ENCODE data around the gene SLX4.

SLX4 gene

DNA sequence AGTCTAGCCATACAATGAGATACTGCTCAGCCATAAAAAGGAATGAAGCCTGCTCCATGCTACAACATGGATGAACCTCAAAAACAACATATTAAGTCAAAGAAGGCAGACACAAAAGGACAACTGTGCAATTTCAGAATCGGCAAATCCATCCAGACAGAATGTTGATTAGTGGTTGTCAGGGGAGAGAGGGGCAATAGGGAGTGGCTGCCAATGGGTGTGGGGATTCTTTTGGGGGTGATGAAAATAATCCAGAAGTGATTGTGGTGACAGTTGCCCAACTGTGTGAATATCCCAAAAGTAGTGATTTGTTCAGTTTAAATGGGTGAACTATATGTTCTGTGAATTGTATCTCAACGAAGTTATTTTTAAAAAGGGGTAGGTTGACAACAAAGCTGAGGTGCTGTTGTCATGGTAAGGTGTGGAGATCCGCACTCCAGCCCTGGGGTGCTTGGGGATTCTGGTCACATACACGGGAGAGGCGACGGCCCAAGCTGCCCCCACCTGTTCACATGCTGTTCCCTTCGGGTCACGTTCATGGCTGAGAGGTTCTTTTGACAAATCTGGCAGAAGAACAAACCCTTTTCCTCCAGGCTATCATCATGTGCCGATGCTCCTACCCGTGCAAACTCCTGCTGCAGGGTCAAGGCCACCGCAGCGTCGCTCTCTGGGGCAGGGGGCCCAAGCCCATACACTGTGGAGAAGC, 9.6 kb downstream of the SLX4 start:
- no peak for DNase-seq (ENCODE audit: low spot score)

DNA sequence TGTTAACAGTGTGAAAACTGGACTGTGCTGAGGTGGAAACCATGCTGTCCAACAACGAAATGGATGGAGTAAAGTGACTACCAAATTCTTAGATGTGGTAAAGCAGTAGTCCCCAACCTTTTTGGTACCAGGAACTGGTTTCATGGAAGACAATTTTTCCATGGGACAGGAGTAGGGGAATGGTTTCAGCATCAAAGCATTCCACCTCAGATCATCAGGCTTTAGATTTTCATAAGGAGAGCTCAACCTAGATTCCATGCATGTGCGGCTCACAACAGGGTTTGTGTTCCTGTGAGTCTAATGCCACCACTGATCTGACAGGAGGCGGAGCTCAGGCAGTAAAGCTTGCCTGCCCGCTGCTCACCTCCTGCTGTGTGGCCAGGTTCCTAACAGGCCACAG, 11.5 kb downstream of the SLX4 start:
- no peak for DNase-seq (ENCODE audit: low spot score)

DNA sequence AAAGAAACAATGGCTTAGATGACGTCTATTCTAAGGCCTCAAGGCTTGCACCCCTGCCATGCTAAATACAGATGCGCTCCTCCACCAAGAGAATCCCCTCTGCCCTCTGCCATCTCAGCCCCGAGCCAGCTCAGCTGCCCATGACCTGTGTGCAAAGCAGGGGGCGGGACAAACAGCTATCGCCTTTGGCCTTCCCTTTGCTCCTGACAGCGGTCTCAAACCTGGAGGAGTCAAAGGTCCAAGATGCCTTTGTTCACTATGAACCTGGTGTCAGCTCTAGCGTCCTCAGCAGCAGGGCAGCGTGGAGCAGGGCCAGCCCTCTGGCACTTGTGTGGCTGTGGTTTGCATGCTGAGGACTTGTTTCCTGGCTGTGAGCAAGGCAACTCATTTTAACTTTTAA, 12.3 kb downstream of the SLX4 start:
- no peak for DNase-seq (ENCODE audit: low spot score)

DNA sequence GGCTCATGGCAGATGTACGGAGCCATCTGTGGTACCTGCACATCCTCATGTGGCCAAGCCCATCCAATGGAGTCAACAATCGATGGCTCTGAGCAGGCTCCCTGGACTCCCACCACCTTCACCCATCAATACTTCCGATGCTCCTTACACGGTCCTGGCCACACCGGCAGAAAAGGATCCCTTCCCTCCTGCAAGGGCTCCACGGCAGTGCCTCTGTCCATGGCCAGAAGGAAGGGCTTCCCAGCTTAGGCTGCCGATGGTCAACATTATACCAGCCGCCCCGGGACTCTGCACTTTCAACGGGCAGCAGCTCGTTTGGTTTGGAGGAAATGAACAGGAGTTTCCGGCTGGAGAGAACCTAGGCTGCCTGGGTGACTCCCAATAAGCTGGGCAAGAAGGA, 13.2 kb downstream of the SLX4 start:
- DNase-seq (ENCODE audit: low spot score): no peak

DNA sequence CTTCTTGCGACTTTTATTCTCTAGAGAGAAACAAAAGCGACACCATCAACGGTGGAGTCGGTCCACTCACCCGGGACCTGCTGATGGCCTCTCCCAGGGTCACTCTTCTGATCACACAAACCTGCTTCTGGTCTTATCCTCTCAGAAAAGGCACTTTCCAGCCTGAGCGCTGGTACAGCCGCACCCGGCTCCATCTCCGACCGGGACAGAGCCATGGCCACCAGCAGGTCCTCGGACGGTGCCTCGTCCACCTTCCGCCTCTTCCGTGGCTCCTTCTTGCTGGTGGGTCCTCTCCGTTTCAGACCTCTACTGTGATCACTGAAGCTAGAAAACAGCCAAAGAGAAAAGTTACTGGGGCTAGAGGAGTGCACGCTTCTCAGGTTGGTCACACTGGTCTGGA, 13.7 kb downstream of the SLX4 start:
- no peak for DNase-seq (ENCODE audit: low spot score)

DNA sequence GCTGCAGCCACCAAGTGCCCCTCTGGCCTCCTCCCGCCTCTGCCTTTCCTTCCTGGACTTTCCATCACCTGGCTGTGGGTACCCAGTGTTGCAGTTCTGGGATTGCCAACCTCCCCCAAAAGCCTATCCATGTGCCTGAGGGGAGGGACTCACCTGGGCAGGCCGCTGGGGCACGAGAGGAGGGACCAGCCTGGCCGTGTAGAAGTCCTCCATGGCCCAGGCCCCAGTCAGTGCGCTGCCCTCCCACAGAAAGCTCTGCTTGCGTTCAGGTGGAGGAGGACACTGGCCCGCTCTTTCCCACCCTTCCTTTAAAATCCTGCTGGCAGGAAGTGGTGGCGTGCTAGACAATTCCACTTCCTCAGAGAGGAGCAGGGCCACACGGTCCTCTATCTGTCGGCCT, 14.2 kb downstream of the SLX4 start:
- no peak for DNase-seq (ENCODE audit: low spot score)

DNA sequence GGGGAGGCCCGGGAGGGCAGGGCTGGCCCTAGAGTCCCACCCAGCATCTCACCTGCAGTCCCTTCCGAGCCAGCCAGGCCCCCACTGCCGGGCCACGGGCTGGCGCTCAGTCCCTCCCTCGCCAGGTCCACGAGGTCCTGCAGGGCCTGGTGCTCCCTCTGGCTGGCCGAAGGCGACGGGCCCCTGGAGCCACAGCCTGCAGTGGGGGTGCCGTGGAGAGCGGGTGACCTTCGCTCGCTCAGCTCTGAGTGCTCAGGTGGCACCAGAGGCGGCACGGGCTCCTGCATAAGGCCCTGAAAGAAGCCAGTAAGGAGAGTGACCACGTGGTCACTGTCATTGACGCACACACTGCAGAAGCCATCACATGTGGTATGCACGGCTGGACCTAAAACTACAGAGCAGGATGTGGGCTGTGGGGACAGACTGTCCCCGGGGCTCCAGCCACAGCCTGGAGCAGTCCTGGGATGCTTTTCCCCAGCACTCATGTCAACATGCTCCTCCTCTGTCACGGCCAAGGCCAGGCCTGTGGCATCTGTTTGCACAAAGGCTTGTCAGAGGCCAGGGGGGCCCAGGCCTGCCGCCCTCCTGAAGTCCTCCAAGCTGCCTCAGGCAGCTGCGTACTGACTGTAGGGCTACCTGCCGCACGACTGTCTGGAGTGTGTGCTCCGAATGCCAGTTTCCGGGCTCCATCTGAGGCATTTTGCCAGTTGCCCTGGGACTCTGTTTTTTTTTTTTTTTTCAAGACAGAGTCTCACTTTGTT, 15.1 kb downstream of the SLX4 start:
- DNase-seq (ENCODE audit: low spot score): no peak

DNA sequence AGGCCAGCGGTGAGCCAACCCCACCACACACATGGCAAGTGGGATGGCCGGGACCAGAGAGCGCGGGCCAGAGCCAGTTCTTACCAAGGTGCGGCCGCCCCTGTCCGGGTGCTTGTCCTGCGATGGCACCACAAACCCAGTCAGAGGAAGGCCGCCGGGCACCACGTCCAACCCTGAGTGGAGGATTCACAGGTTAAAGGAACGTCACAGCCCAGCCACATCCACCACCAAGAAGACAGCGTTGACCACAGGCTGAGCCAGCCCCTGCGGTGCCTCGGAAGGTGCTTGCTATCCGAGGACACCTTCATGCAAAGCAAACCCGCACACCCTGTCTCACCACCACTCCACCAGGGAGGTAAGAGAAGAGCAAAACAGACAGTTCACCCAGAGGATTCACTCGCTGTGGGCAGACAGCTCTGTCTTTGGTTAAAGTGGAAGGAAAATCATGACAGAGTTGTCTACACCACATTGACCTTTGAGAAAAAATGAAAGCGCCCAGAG, 15.8 kb downstream of the SLX4 start:
- no peak for DNase-seq (ENCODE audit: low spot score)

DNA sequence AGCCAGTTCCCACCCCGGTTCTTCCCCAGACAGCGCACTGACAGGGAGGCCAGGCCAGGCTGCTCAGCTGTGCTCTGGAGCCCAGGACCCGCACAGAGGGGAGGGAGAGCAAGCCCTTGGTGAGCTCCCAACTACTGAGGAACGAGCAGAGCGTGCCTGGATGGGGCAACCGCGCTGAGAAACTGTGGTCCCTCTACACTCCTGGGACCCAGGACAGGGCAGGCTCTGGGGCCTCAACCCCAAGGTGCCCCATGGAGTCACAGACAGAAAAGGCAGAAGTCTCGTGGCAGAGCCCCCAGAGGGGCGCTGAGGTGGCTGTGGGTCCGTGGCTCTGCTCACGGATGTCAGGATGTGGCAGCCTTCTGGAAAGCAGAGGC, 16.3 kb downstream of the SLX4 start:
- no peak for DNase-seq (ENCODE audit: low spot score)

DNA sequence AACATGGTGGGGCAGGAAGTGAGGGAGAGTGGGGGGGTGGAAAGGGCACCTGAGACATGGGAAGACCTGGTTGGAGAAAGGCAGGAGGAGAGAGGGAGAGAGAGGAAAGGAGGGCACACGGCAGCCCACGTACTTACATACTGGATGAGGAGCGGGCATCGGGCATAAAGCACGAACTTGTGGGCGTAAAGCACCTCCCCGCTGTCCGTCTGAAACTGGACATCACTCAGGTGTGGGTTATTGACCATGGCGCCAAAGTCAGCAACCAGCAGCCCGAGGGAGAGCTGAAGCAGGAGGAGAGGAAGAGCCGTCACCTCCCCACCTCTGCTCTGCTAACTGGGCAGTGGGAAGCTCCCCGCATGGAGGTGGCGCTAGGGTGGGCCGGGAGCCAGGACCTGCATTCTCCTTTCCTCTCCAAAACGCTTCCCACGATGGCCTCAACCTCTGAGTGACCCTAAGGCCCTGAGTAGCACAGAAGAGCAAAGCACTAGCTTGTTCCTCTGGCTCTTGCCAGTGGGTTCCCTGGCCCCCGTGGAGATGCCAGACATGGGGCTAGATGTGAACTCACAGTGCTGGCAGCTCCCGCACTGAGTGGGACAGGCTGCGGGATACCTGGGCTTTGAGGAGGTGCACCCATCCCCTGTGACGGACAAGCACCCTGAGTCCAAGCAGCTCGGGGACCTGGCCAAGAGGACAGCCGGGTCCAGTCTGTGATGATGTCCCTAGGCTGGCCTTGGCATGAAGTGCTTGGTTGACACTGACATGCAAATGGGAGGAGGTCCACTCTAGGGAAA, 16.9 kb downstream of the SLX4 start:
- DNase-seq (ENCODE audit: low spot score): no peak

DNA sequence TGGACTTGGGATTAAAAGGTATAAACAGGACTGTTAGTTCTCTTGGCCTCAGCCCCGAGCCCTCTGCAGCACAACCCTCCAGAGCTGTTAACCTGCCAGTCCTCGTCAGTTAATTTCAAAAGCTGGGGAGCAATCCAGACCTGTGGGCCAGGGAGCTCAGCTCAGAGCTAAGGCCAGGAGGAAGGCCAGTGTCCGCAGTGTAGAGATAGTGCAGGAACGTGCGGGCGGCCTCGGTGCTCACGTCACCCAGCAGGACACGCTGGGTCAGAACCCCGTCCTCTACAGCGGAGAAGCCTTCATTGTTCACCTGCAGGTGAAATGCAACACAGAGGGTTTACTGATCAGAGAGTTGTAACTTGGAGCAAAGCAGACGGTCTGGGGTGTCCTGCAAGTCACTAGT, 18.8 kb downstream of the SLX4 start:
- DNase-seq (ENCODE audit: low spot score): no peak

DNA sequence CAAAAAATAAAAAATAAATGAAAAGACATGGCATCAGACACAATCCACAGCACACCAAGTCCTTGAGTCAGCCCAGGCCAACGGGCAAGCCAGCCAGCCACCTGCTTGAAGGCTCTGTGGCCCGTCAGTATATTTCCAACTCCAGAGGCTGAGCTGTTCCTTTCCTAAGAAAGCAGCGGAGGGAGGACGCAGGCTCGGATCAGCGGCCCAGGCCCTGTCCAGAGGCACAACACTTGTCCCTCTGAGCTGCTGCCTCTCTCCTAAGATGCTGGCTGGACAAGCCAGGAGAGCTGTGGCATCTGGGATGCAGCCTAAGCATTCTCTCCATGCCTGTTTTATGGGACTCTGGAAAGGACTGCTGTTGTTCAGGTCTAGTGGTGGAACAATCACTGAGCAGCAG, 19.4 kb downstream of the SLX4 start:
- DNase-seq (ENCODE audit: low spot score): no peak

DNA sequence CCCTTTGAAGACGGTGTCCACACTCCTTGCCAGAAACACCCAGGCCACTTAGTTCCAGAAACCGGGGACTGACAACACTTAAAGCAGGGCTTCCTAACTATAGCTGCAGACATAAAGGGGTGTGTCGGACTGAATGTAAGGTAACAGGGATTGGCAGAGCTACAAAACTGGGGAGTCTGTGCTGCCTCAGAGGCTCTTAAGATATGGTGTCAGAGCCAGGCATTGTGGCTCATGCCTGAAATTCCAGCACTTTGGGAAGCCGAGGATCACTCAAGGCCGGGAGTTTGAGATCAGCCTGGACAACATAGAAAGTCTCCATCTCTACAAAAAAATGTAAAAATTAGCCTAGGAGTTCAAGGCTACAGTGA, 20.0 kb downstream of the SLX4 start:
- no peak for DNase-seq (ENCODE audit: low spot score)

DNA sequence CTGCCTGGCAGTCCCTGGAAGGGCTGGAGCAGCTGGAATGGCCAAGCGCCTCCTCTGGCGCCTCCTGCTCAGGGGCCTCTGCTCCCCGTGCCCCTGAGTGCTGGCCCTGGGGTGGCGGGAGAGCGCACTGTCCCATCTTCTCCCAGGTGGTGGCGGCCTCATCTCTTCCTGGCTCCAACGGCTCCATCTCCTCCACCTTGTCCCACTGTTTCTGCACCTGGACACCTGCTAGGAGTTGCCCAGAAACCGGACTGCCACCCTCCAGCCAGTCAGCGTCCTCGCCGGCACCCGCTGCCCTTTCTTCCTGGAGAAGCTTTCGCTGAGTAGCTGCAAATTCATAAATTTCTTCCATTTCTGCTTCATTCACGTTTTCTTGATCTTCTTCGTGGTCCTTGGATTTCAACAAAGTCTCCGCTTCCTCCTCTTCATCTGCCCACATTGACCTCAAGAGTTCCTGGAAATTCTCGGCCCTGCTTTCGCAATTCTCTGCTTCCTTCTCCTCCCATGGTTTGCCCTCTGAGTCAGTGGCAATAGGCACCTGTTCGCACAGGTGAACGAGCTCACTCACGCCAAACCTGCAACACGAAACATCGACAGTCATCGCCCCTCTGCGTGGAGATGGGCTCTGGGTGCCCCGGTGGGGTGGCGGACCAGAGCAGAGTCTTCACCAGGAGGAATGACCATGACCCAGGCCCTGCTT, 20.5 kb downstream of the SLX4 start:
- no peak for DNase-seq (ENCODE audit: low spot score)

DNA sequence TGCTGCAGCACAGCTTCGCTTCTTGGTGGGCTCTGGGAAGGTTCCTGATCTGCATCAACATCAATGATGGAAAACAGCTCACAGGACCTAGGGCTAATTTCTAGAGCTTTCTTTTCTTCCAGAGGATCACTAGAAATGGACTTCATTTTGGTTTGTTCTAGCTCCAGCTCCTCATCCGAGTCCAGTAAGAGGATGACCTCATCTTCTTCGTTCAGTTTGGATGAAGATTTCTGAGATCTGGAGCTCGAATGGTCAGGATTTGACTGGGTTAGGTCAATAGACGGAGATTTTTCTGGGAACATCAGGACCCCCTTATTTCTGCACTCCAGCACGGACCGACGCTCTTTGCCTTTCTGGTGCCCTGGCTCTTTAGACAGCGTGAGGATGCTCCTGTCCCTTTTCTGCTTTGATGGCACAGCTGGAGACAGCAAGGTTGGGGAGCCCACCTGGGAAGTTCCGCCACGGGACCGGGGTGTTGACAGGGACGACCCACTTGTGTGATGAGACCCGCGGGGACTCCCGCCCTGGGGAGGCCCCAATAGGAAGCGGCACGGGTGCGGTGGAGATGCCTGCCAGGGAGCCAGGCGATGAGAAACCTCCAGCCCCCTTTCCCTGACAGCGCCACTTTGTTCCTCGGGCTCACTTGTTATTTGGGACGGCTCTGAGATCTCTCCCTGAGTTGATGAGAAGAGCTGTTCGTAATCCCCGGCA, 21.3 kb downstream of the SLX4 start:
- DNase-seq (ENCODE audit: low spot score): no peak

DNA sequence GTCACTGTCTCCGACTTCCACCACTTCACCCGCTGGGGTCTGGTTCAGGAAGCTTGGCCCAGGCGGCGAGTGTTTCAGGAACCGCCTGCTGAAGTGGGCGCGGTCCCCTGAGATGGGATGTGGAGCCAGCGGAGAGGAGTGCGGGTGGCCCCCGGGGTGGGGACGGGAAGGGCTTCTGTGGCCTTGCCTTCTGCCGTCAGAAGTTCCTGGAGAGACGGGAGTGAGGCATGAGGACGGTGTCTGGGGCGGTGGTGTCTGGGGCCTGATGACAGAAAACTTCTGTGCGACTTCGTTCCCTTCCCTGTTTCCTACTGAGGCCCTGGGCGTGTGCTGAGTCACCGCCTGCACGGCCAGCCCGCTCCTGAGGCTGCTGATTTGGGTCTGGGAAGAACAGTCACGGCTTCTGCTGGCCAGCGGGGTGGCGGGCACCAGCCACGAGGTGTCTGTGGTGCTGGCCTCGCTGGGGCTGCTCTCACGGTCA, 21.9 kb downstream of the SLX4 start:
- no peak for DNase-seq (ENCODE audit: low spot score)

DNA sequence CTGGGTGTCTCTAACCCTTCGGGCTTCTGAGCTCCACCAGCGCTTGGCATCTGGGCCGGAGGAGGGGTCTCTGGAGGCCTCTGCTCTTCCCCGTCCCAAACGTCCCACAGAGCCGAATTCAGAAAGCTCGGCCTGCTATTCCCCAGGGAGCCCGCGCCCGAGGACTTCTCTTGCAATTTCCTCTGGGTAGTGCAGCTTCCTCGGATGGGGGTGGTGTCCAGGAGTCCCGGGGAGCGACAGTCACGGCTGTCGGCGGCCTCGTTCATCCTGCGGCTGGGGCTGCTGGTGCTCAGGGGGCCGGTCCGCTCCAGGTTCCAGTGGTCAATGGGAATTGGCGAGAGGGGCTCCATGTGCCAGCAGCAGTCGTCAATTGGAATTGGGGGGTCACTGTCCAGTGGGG, 22.4 kb downstream of the SLX4 start:
- no peak for DNase-seq (ENCODE audit: low spot score)

DNA sequence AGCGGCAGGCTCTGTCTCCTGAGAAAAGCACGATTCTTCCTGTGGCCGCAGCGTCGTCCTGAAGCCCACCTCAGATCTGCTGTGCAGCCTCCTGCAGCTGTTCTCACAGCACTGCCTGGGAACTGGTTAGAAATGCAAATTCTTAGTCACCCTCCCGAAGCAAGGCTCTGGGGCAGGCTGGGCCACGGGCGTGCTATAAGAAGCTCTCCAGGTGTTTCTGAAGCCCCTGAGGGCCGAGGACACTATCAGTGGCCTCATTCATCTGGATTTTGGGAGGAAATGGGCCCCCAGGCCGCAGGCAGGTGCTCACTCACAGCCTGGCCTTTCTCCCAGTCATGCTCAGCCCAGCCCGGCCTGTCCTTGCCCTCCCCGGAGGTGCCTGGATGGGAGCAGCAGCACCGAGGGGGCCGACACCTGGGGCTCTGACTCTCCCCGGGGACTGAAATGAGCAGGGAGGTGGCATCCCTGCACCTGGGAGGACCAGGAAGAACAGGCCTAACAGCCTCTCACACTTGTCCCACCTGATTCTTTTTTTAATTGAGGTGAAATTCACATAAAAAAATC, 23.8 kb downstream of the SLX4 start:
- peak; percentile 90 for DNase-seq (ENCODE audit: low spot score)

DNA sequence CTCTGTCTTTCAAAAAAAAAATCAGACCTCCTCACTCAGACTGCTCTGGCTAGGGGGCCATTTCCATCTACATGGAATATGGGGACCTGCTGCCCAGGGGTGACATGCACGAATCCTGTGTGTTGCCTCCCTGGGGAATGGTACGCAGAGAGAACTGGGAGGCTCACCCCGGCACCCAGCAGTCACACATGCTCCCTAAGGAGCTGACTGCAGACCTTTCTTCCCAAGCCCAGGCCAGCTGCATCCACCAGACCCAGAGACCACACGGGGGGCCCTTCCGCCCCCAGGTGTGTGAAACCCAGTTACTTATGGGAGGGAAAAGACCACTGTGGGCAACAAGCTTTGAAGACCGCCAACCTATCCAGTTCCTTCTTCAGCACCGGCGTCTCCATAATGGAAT, 27.0 kb downstream of the SLX4 start:
- no peak for DNase-seq (ENCODE audit: low spot score)

DNA sequence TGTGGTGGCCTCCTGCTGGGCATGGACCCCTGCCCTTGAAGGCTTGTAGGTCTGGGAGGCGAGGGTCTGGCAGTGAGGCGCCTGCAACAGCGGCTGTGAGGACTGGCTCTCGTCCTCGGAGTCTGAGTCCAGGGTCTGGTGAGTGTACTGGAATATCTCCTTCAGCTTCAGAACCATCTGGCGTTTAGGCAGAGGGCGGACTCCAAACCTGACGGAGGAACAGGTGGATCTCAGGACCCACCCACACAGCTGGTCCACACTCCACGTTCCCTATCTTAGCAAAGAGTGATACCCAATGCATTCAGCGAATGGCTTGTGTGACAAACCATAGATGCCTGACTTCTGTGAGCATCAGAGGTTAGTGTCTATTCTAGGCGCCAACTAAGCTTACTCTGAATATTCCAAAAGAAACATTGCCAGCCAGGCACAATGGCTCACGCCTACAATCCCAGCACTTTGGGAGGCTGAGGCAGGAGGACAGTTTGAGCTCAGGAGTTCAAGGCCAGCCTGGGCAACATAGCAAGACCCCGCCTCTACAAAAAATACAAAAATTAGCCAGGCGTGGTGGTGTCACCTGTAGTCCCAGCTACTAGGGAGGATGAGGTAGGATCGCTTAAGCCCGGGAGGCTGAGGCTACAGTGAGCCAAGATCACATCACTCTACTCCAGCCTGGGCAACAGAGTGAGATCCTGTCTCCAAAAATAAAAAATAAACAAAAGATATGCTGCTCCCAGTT, 27.9 kb downstream of the SLX4 start:
- no peak for DNase-seq (ENCODE audit: low spot score)
